Measurements from ENCODE around the gene BPIFB1.

Gene BPIFB1

GRCh38 chr20:33263784-33264183 is 19.2 kb upstream of the BPIFB1 start (continued):
- TF ChIP-seq AEBP2 (tag by site-specific recombination; IDR thresholded peaks at IDR 0.05; ENCODE audit: borderline replicate concordance): no peak
- TF ChIP-seq ZNF391 (tag by site-specific recombination; IDR thresholded peaks at IDR 0.05; ENCODE audit: borderline replicate concordance, low read depth): no peak
- no peak for TF ChIP-seq BCL6B (tag by site-specific recombination; IDR thresholded peaks at IDR 0.05)
- TF ChIP-seq ZNF639 (tag by site-specific recombination; IDR thresholded peaks at IDR 0.05): no peak
- no peak for TF ChIP-seq ZNF785 (tag by site-specific recombination; IDR thresholded peaks at IDR 0.05)
- TF ChIP-seq SP2 (tag by site-specific recombination; IDR thresholded peaks at IDR 0.05): no peak
- no peak for TF ChIP-seq BCL11B (tag by site-specific recombination; IDR thresholded peaks at IDR 0.05; ENCODE audit: low read depth)
- no peak for TF ChIP-seq ZIC2 (tag by site-specific recombination; IDR thresholded peaks at IDR 0.05)
- TF ChIP-seq FEZF1 (tag by site-specific recombination; IDR thresholded peaks at IDR 0.05): no peak
- TF ChIP-seq ZBTB21 (tag by site-specific recombination; IDR thresholded peaks at IDR 0.05): no peak
- TF ChIP-seq ZNF155 (tag by site-specific recombination; IDR thresholded peaks at IDR 0.05): no peak
- no peak for TF ChIP-seq ZNF266 (tag by site-specific recombination; IDR thresholded peaks at IDR 0.05; ENCODE audit: low read depth)

GRCh38 chr20:33267701-33268100 is 15.3 kb upstream of the BPIFB1 start:
- ChIA-PET POLR2A (no interaction called here), CTCF (interaction anchor here (1.0 kb wide), 1 partner anchor 23 kb away, joined by 3 read pairs; no protein-coding TSS in a partner anchor)
- Histone ChIP-seq H3K4me3 (ENCODE audit: low read depth, low read length) (no peak overlapping the region), H3K36me3 (ENCODE audit: control insufficient read depth in 2 of 2, insufficient read depth in 1 of 2, low read length in 2 of 2) (no peaks in the 10 kb centered on the region), H3K9me3 (ENCODE audit: control insufficient read depth, insufficient read depth, low read depth, low read length) (no peaks in the 10 kb centered on the region), H3K27ac (ENCODE audit: extremely low read depth, low read depth, low read length) (no peak overlapping the region), H3K4me1 (ENCODE audit: control insufficient read depth, insufficient read depth, low read length) (no peaks in the 10 kb centered on the region)
- TF ChIP-seq KLF9 (tag by site-specific recombination; IDR thresholded peaks at IDR 0.05; ENCODE audit: low read depth) (no peak), ZNF223 (tag by site-specific recombination; IDR thresholded peaks at IDR 0.05) (no peak), KLF17 (tag by site-specific recombination; IDR thresholded peaks at IDR 0.05) (no peak), ELK4 (IDR thresholded peaks at IDR 0.05; ENCODE audit: borderline replicate concordance, low read depth, low read length) (no peak), ZBTB1 (tag by site-specific recombination; IDR thresholded peaks at IDR 0.05) (no peak), ZNF174 (tag by site-specific recombination; IDR thresholded peaks at IDR 0.05) (no peak), CTCF (tag by site-specific recombination; IDR thresholded peaks at IDR 0.05) (no peak), ZNF664 (tag by site-specific recombination; IDR thresholded peaks at IDR 0.05) (no peak), ZNF280D (tag by site-specific recombination; IDR thresholded peaks at IDR 0.05) (no peak)
